Loucy (cell line): Measurements from ENCODE around the gene PDGFD.

Experiments
- H2AFZ ChIP-seq: fragments of 200-600 bp; sonication (generic); 2 replicates; pipeline ENCODE4 v1.6.0; 2016; ENCODE audit warnings: antibody characterized with exemption, mild to moderate bottlenecking, low read length, moderate library complexity
- H3F3A ChIP-seq: fragments of 200-600 bp; 2 replicates; pipeline ENCODE4 v1.6.0; 2016; ENCODE audit warnings: antibody characterized with exemption, low read depth, mild to moderate bottlenecking
- H3K27me3 ChIP-seq: fragments of 200-600 bp; sonication (generic); 2 replicates; pipeline ENCODE4 v1.6.1; 2014; ENCODE audit warnings: low read length, mild to moderate bottlenecking; ENCODE audit not compliant: insufficient read depth, poor library complexity, severe bottlenecking
- H3K36me3 ChIP-seq: fragments of 200-600 bp; sonication (generic); 2 replicates; pipeline ENCODE4 v1.6.1; 2016; ENCODE audit warnings: low read length; ENCODE audit not compliant: insufficient read depth
- H3K4me1 ChIP-seq: fragments of 200-600 bp; sonication (generic); 2 replicates; pipeline ENCODE4 v1.5.1; 2014; ENCODE audit warnings: low read length, mild to moderate bottlenecking; ENCODE audit not compliant: insufficient read depth, poor library complexity, severe bottlenecking
- H3K4me2 ChIP-seq: fragments of 200-600 bp; sonication (generic); 2 replicates; pipeline ENCODE4 v1.6.0; 2014; ENCODE audit warnings: antibody characterized with exemption, low read length, low read depth, mild to moderate bottlenecking; ENCODE audit not compliant: poor library complexity, severe bottlenecking
- H3K4me3 ChIP-seq: fragments of 200-600 bp; sonication (generic); 2 replicates; pipeline ENCODE4 v1.5.1; 2014; ENCODE audit warnings: low read length, mild to moderate bottlenecking, mixed read lengths; ENCODE audit not compliant: poor library complexity, severe bottlenecking
- H3K79me2 ChIP-seq: fragments of 200-600 bp; sonication (generic); 2 replicates; pipeline ENCODE4 v1.6.1; 2014; ENCODE audit warnings: low read length; ENCODE audit not compliant: insufficient read depth
- H3K9ac ChIP-seq: fragments of 200-600 bp; sonication (generic); 2 replicates; pipeline ENCODE4 v1.6.0; 2014; ENCODE audit warnings: mild to moderate bottlenecking, low read depth, low read length, moderate library complexity; ENCODE audit not compliant: poor library complexity, severe bottlenecking
- H3K9me2 ChIP-seq: fragments of 200-600 bp; sonication (generic); replicated peaks from 2 replicates; pipeline ENCODE4 v1.6.1; 2016; ENCODE audit warnings: low read depth, low read length, mixed read lengths
- H3K9me3 ChIP-seq: fragments of 200-600 bp; sonication (generic); 2 replicates; pipeline ENCODE4 v1.6.1; 2014; ENCODE audit warnings: mild to moderate bottlenecking, antibody characterized with exemption, low read length, low read depth; ENCODE audit not compliant: insufficient read depth
- H4K20me1 ChIP-seq: fragments of 200-600 bp; sonication (generic); 2 replicates; pipeline ENCODE4 v1.6.0; 2014; ENCODE audit warnings: antibody characterized with exemption, low read length, mild to moderate bottlenecking; ENCODE audit not compliant: insufficient read depth, poor library complexity, severe bottlenecking
- CTCF ChIP-seq: fragments of 200-600 bp; sonication (generic); conservative IDR thresholded peaks from 2 replicates; pipeline ENCODE4 v1.5.1; 2014; ENCODE audit warnings: mild to moderate bottlenecking, antibody characterized with exemption, low read length
- EZH2phosphoT487 ChIP-seq: fragments of 200-600 bp; IDR thresholded peaks from 2 replicates; pipeline ENCODE4 v1.6.1; 2018; ENCODE audit warnings: antibody characterized with exemption, mild to moderate bottlenecking, moderate library complexity, borderline replicate concordance

Gene PDGFD

GRCh38 chr11:103939694-103940093 is 224.3 kb downstream of the PDGFD start:
- Histone ChIP-seq H3K4me2 (no peak overlapping the region), H3K27me3 (no peaks in the 10 kb centered on the region), H3K36me3 (no peaks in the 10 kb centered on the region), H3K9ac (no peak overlapping the region), H4K20me1 (no peaks in the 10 kb centered on the region), H3K9me2 (no peaks in the 10 kb centered on the region), H3K4me3 (no peak overlapping the region), H3K79me2 (no peaks in the 10 kb centered on the region), H3K9me3 (no peaks in the 10 kb centered on the region), H3F3A (no peaks in the 10 kb centered on the region), H2AFZ (no peak overlapping the region), H3K4me1 (no peaks in the 10 kb centered on the region)
- TF ChIP-seq CTCF (no peak), EZH2phosphoT487 (no peak)

GRCh38 chr11:103936059-103936458 is 227.9 kb downstream of the PDGFD start:
- Histone ChIP-seq H3K9ac (no peak overlapping the region), H3K4me2 (no peak overlapping the region), H4K20me1 (no peaks in the 10 kb centered on the region), H3K4me1 (no peaks in the 10 kb centered on the region), H3K36me3 (no peaks in the 10 kb centered on the region), H3K9me2 (no peaks in the 10 kb centered on the region), H3K79me2 (no peaks in the 10 kb centered on the region), H3F3A (no peaks in the 10 kb centered on the region), H3K9me3 (no peaks in the 10 kb centered on the region), H2AFZ (no peak overlapping the region), H3K4me3 (no peak overlapping the region), H3K27me3 (no peaks in the 10 kb centered on the region)
- TF ChIP-seq EZH2phosphoT487 (no peak), CTCF (no peak)

GRCh38 chr11:103935219-103935618 is 228.7 kb downstream of the PDGFD start:
- no peak for TF ChIP-seq CTCF
- TF ChIP-seq EZH2phosphoT487, result no peak
- Histone ChIP-seq H3K27me3 (no peaks in the 10 kb centered on the region), H3K4me1 (no peaks in the 10 kb centered on the region), H3K79me2 (no peaks in the 10 kb centered on the region), H4K20me1 (no peaks in the 10 kb centered on the region), H3K36me3 (no peaks in the 10 kb centered on the region), H3K4me2 (no peak overlapping the region), H3K9ac (no peak overlapping the region), H3K4me3 (no peak overlapping the region), H3K9me2 (no peaks in the 10 kb centered on the region), H3F3A (no peaks in the 10 kb centered on the region), H2AFZ (no peak overlapping the region), H3K9me3 (no peaks in the 10 kb centered on the region)
